HepG2 (cell line): Measurements from ENCODE around the gene HOXA5. TPM values are rescaled to one million over a fixed set of nuclear protein-coding genes. Genes with fewer than 3 reads are reported as not detected.

Source experiments
- ATAC-seq: fragments of 200-7000 bp; cut with Tn5 transposase; 3 replicates; pipeline ENCODE4 v1.9.1; 2020; ENCODE audit warnings: mild to moderate bottlenecking, moderate library complexity
- BruUV-seq: library from RNA; stranded (reverse); fragments of 400-500 nt; replicated peaks from 2 replicates; lab custom pipeline; 2021; lab: Mats Ljungman, UMichigan
- CTCF ChIA-PET: fragments of 300-600 bp; formaldehyde crosslinking; extraction: SDS; loops from one replicate; lab custom pipeline; 2021; ENCODE audit warnings: low total read pairs, inconsistent platforms, low intra/inter-chr PET ratio; lab: Yijun Ruan, JAX
- POLR2A ChIA-PET: fragments of 350-600 bp; sonication (Branson Sonifier 250); formaldehyde crosslinking; loops from one replicate; lab custom pipeline; 2020; ENCODE audit warnings: antibody characterized with exemption, inconsistent platforms; lab: Yijun Ruan, JAX
- DNase-seq: peaks from one replicate; pipeline ENCODE4 v3.0.0-alpha.2; 2015; ENCODE audit warnings: low spot score
- FAIRE-seq: peaks from 3 replicates; lab custom pipeline; 2011; peaks lifted over from hg19 to GRCh38; lab: Jason Lieb, UNC
- H2AFZ ChIP-seq: one replicate; pipeline ENCODE4 v1.6.1; 2011; ENCODE audit warnings: low read length, inconsistent platforms
- H3K27ac ChIP-seq: fragments of 300-600 bp; 3 replicates; pipeline ENCODE4 v1.8.0; 2011; ENCODE audit warnings: mixed run types, mild to moderate bottlenecking, mixed read lengths, low read length, inconsistent platforms; ENCODE audit not compliant: insufficient read depth; ENCODE audit errors: extremely low read length
- H3K27me3 ChIP-seq, 2 experiments: fragments of 200-600 bp in 1 of 2; 2 replicates in 1 of 2; 3 replicates in 1 of 2; pipeline versions ENCODE4 v1.6.0 to v1.8.0; 2011; ENCODE audit warnings: low read length in 2 of 2, mild to moderate bottlenecking in 2 of 2, moderate library complexity in 2 of 2, inconsistent platforms in 1 of 2; ENCODE audit not compliant: insufficient read depth in 2 of 2, control insufficient read depth in 1 of 2
- H3K36me3 ChIP-seq, 2 experiments: fragments of 200-600 bp in 1 of 2; replicated peaks in 1 of 2; 2 replicates in 1 of 2; 3 replicates in 1 of 2; pipeline versions ENCODE4 v1.5.1 to v1.8.0; 2011; ENCODE audit warnings: low read length in 2 of 2, inconsistent platforms in 1 of 2; ENCODE audit not compliant: insufficient read depth in 2 of 2, control insufficient read depth in 1 of 2
- H3K4me1 ChIP-seq: 2 replicates; pipeline ENCODE4 v1.5.1; 2012; ENCODE audit warnings: low read length, inconsistent platforms; ENCODE audit not compliant: insufficient read depth
- H3K4me2 ChIP-seq: 2 replicates; pipeline ENCODE4 v1.6.0; 2011; ENCODE audit warnings: low read depth, low read length, inconsistent platforms
- H3K4me3 ChIP-seq, 3 experiments: fragments of 200-600 bp in 1 of 3; sonication (generic), shearing (Covaris generic) in 1 of 3; replicated peaks in 1 of 3; 2 replicates each; pipeline ENCODE4 v1.5.1; 2011 to 2016; ENCODE audit warnings: low read length in 3 of 3, inconsistent platforms in 2 of 3, low read depth in 2 of 3, mild to moderate bottlenecking in 2 of 3, control low read depth in 1 of 3, mixed read lengths in 1 of 3; ENCODE audit not compliant: insufficient read depth in 1 of 3
- H3K79me2 ChIP-seq: one replicate; pipeline ENCODE4 v1.6.1; 2011; ENCODE audit warnings: low read length, inconsistent platforms; ENCODE audit not compliant: insufficient read depth
- H3K9ac ChIP-seq: 2 replicates; pipeline ENCODE4 v1.6.0; 2011; ENCODE audit warnings: mild to moderate bottlenecking, low read depth, low read length, inconsistent platforms; ENCODE audit not compliant: insufficient read depth
- H3K9me3 ChIP-seq: 2 replicates; pipeline ENCODE4 v1.5.1; 2012; ENCODE audit warnings: mild to moderate bottlenecking, low read length
- H4K20me1 ChIP-seq: 2 replicates; pipeline ENCODE4 v1.6.0; 2011; ENCODE audit warnings: inconsistent platforms, mild to moderate bottlenecking, low read length, moderate library complexity; ENCODE audit not compliant: insufficient read depth
- HNRNPH1 ChIP-seq: fragments of 200-400 bp; formaldehyde crosslinking; optimal IDR thresholded peaks from 2 replicates; pipeline ENCODE3; 2017; ENCODE audit warnings: mild to moderate bottlenecking, low read depth, low read length
- ZNF407 ChIP-seq: sonication (generic); formaldehyde crosslinking; IDR thresholded peaks from one replicate; pipeline ENCODE4 v1.5.1; 2020; ENCODE audit warnings: mild to moderate bottlenecking, missing genetic modification reagents; ENCODE audit errors: not compliant biosample characterization
- ZNF687 ChIP-seq: sonication (generic); formaldehyde crosslinking; IDR thresholded peaks from 2 replicates; pipeline ENCODE4 v1.5.1; 2020; ENCODE audit warnings: mild to moderate bottlenecking, missing genetic modification reagents, moderate library complexity
- WGBS: methylation state at CpG from one replicate; pipeline ENCODE4 v1.1.6; 2017; ENCODE audit warnings: low lambda C conversion rate; 5-methylcytosine and 5-hydroxymethylcytosine counted together
- in situ Hi-C: cut with HindIII; loops from 2 replicates; pipeline ENCODE4 v1.10.0; 2017; ENCODE audit warnings: low pct_unique_long_range_greater_than_20kb; ENCODE audit not compliant: extremely low pct_ligation_motif_present
- intact Hi-C: fragments of 100-400 bp; cut with micrococcal nuclease; formaldehyde crosslinking; loops from one replicate; pipeline ENCODE4 v1.10.0; 2022; ENCODE audit not compliant: unreplicated experiment
- polyA plus RNA-seq, 8 experiments: library from polyadenylated mRNA; depleted of rRNA in 3 of 8; stranded (reverse) in 7 of 8; unstranded in 1 of 8; fragments of >200 nt; fragmentation: Illumina TruSeq in 4 of 8; extraction: Trizol in 4 of 8; gene quantifications; 2 replicates each; pipeline versions ENCODE4 v1.2.1 to v1.2.3, GENCODE V29; 2011 to 2016; ENCODE audit warnings: low read depth in 4 of 8, missing spikeins in 1 of 8, mixed read lengths in 1 of 8; ENCODE audit not compliant: insufficient read depth in 1 of 8
- total RNA-seq, 5 experiments: library from RNA; depleted of rRNA; stranded (reverse); fragments of >200 nt; fragmentation: Illumina TruSeq; extraction: Trizol; gene quantifications; 2 replicates each; pipeline ENCODE4 v1.2.3, GENCODE V29; 2016; ENCODE audit warnings: low read depth in 1 of 5

Gene HOXA5
- total and polyA plus RNA-seq, 2 of the 13 experiments (the other 11 are each of a cell fraction or from before 2014, with no cell fraction given): 3.2 to 3.6 TPM

- Histone ChIP-seq H3K36me3 (no peaks in the 10 kb centered on the region), H2AFZ (no peak overlapping the region), H3K4me3 (peak overlapping the region in 1 of 3 experiments; percentile 18; a peak in 2 of 6 replicates), H3K79me2 (no peaks in the 10 kb centered on the region), H3K27ac (no peak overlapping the region), H3K9ac (no peak overlapping the region), H4K20me1 (peaks cover 6% of the 10 kb centered on the region; the same call in 1 of the 2 replicates), H3K9me3 (no peaks in the 10 kb centered on the region), H3K27me3 (peaks cover 28 to 95% of the 10 kb centered on the region in 2 experiments), H3K4me2 (peak overlapping the region; percentile 32), H3K4me1 (peaks cover 28% of the 10 kb centered on the region)
- no TSS peak for BruUV-seq
- intact Hi-C loops (no loop called here), in situ Hi-C loops (no loop called here)
- 37% methylated on average over 33 of the region's 49 CpGs for WGBS
- ChIA-PET POLR2A (no interaction called here), CTCF (no interaction called here)
- FAIRE-seq: no peak
- TF ChIP-seq ZNF407 (CRISPR knock-in tag): no peak
- peak; percentile 17; the same call in 1 of the 2 replicates for TF ChIP-seq ZNF687 (CRISPR knock-in tag)
- no peak for TF ChIP-seq HNRNPH1
- ATAC-seq: no peak
- no peak for DNase-seq
These were observed 45.2 kb upstream of the HOXA5 start for GRCh38 chr7:27188386-27189294.
